ENCODE data around the gene SMYD3. TPM values are rescaled to one million over a fixed set of nuclear protein-coding genes. Genes with fewer than 3 reads are reported as not detected.

The SMYD3 gene
- total RNA-seq, 4 donors from 2014 or later = 11.6 to 26.9 (median 18.3) TPM

DNA sequence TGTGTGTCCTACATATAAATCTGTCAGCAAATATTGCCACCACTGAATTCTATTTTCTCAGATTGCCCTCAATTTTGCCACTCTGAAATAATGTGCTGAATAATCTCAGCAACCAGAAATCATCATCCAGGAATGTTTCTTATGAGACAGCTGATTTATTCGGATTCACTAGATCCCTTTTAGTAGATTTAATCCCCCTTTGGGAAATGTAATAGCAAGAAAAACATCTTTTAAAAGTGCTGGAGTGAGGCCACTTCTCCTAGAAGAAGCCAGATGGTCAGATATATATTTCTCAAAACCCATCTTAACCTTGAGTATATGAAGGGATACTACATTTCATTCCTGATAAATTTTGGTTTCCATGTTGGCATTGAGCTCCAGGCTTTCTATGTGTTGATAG lies 327.7 kb downstream of the SMYD3 start:
- Histone ChIP-seq H3K4me3 (no peak overlapping the region), H3K9me3 (no peaks in the 10 kb centered on the region), H3K27ac (no peak overlapping the region), H3K36me3 (no peaks in the 10 kb centered on the region), H3K4me1 (peaks cover 0 to 10% (median 0%) of the 10 kb centered on the region in 3 donors), H3K27me3 (no peaks in the 10 kb centered on the region)
- ATAC-seq = no peak
- TF ChIP-seq EP300 (IDR thresholded peaks at IDR 0.05) (no peak), POLR2AphosphoS5 (IDR thresholded peaks at IDR 0.05) (no peak), POLR2A (IDR thresholded peaks at IDR 0.05) (no peak)
- TF ChIP-seq, protein P1, sequence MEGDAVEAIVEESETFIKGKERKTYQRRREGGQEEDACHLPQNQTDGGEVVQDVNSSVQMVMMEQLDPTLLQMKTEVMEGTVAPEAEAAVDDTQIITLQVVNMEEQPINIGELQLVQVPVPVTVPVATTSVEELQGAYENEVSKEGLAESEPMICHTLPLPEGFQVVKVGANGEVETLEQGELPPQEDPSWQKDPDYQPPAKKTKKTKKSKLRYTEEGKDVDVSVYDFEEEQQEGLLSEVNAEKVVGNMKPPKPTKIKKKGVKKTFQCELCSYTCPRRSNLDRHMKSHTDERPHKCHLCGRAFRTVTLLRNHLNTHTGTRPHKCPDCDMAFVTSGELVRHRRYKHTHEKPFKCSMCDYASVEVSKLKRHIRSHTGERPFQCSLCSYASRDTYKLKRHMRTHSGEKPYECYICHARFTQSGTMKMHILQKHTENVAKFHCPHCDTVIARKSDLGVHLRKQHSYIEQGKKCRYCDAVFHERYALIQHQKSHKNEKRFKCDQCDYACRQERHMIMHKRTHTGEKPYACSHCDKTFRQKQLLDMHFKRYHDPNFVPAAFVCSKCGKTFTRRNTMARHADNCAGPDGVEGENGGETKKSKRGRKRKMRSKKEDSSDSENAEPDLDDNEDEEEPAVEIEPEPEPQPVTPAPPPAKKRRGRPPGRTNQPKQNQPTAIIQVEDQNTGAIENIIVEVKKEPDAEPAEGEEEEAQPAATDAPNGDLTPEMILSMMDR (IDR thresholded peaks at IDR 0.05) = no peak
- 50 to 75% methylated on average over 1 of the region's 1 CpG for WGBS, 2 donors (ENCODE audit: low coverage in 1 of 2)

DNA sequence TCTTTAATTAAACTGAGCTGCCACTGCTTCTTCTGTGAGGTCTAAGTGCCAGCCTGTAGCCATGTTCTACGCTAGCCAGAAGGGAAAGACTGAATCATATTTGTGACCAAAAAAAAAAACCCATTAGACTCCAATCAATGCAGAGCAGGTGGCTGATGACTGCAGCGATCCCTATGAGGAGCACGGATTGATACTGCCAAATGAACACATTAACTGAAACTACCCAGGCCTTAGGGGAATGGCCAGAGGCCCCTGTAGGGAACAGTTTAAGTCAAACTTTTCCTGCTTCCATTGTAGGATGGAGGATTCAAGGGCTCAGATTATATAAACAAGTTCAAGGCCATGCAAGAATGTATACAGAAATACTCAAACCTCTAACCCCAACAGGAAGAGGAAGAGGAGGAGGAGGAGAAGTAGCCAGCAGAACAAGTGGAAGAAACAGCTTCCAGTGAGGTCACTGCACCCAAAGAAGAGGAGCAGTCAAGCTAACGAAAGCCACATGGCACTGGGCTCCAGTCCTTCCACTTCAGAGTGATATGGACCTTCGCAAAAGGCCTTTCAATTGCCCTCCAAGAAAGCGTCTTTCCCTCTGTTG lies 328.3 kb downstream of the SMYD3 start:
- no peak overlapping the region for H3K27ac ChIP-seq
- no peaks in the 10 kb centered on the region for H3K9me3 ChIP-seq
- ATAC-seq = no peak
- peaks cover 0 to 10% (median 0%) of the 10 kb centered on the region in 3 donors for H3K4me1 ChIP-seq
- H3K36me3 ChIP-seq = no peaks in the 10 kb centered on the region
- H3K27me3 ChIP-seq = no peaks in the 10 kb centered on the region
- whole genome bisulfite sequencing, 2 donors (ENCODE audit: low coverage in 1 of 2) = 83 to 90% methylated on average over 4 of the region's 6 CpGs
- TF ChIP-seq POLR2AphosphoS5 (IDR thresholded peaks at IDR 0.05) = no peak
- no peak for TF ChIP-seq EP300 (IDR thresholded peaks at IDR 0.05)
- TF ChIP-seq POLR2A (IDR thresholded peaks at IDR 0.05) = no peak
- TF ChIP-seq, protein P1 (IDR thresholded peaks at IDR 0.05) = no peak
- H3K4me3 ChIP-seq = no peak overlapping the region

DNA sequence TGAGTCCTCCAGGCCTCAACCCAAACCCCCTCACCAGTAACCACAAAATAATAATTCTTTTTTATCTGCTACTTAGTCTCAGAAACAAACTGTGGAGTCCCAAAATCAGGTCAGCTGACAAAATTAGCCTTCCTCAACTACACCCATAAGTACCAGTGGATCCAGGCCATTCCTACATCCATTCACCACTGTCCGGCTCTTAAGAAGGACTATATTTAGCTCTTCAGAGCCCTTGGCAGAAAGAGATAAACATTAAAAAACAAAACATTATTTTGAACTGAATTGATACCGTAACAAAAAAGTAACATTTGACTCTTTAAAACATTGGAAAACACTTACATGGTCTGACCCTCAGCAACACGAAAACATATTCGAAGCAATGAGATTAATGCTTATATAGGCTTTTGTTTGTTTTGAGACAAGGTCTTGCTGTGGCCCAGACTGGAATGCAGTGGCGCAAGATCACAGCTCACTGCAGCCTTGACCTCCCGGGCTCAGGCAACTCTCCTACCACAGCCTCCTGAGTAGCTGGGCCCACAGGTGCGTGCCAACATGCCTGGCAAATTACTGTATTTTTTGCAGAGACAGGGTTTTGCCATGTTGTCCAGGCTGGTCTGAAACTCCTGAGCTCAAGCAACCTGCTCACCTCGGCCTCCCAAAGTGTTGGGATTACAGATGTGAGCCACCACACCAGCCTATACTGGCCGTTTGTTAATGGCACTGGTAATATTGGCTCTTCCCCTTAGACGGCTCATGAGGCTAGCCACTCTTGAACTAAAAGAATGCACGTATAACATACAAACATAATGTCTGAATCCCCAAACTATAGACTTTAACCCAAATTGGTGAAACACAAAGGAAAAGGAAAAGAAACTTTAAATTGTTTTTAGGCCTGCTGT lies 330.7 kb downstream of the SMYD3 start:
- Histone ChIP-seq H3K36me3 (no peaks in the 10 kb centered on the region), H3K4me3 (no peak overlapping the region), H3K27ac (peak overlapping the region in 1 of 4 donors; percentile 6), H3K27me3 (no peaks in the 10 kb centered on the region), H3K4me1 (peaks cover 0 to 10% (median 0%) of the 10 kb centered on the region in 3 donors), H3K9me3 (no peaks in the 10 kb centered on the region)
- no peak for ATAC-seq
- no peak for TF ChIP-seq POLR2AphosphoS5 (IDR thresholded peaks at IDR 0.05)
- TF ChIP-seq, protein P1 (IDR thresholded peaks at IDR 0.05) = no peak
- 66 to 67% methylated on average over 8 to 10 of the region's 11 CpGs for WGBS, 2 donors (ENCODE audit: low coverage in 1 of 2)

DNA sequence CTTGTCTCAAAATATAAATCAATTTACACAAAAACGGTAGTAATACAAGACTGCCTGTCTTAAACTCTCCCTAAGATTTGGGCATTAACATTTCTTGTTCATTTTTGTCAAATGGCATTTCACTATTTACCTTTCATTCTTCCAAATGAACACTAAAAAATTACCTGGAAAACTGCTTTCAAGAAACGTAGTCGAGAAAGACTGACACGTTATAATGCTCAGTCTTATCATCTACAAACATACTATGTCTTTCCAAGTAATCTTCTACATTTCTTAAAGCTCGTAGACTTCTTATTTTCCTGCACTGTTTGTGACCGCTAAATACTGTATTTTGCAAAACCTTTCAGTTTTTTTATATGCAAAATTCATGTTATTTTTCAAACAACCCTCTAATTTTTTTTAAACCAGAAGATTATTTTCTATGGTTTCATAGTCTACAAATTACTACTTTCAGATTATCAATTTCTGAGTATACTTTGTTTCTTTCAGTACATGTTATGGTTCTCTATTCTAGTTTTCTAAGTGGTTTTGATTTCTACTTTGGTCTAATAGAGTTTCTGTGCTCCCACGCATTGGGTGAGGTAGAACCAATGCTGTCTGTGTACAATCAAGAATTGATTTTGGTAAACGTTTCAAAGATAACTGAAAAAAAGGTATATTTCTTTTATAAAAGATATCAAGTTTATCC lies 336.4 kb downstream of the SMYD3 start:
- no peaks in the 10 kb centered on the region for H3K9me3 ChIP-seq
- no peak overlapping the region for H3K27ac ChIP-seq
- no peak overlapping the region for H3K4me3 ChIP-seq
- H3K36me3 ChIP-seq = no peaks in the 10 kb centered on the region
- WGBS, 2 donors (ENCODE audit: low coverage in 1 of 2) = 95 to 96% methylated on average over 8 of the region's 8 CpGs
- no peak for TF ChIP-seq POLR2A (IDR thresholded peaks at IDR 0.05)
- no peak for TF ChIP-seq EP300 (IDR thresholded peaks at IDR 0.05)
- TF ChIP-seq, protein P1 (IDR thresholded peaks at IDR 0.05) = no peak
- TF ChIP-seq POLR2AphosphoS5 (IDR thresholded peaks at IDR 0.05) = no peak
- H3K27me3 ChIP-seq = no peaks in the 10 kb centered on the region
- no peak for ATAC-seq
- no peaks in the 10 kb centered on the region for H3K4me1 ChIP-seq

All from gastroesophageal sphincter (tissue), 4 donors.